ENCODE data around the gene TMEM225B. TPM values are rescaled to one million over a fixed set of nuclear protein-coding genes. Genes with fewer than 3 reads are reported as not detected.
"Not testable (repeated sequence)": the region's sequence is repeated elsewhere in the genome, so short reads cannot be mapped to it uniquely, and the experiment has no call there.

TMEM225B gene
- total RNA-seq, 1 donor from 2014 or later: 1.2 TPM

GRCh38 chr7:99579281-99579955 is 18.6 kb upstream of the TMEM225B start:
- Histone ChIP-seq H3K27me3 (no peaks in the 10 kb centered on the region), H3K4me3 (peak overlapping the region; percentile 64 to 71), H3K27ac (peak overlapping the region; percentile 48), H3K9me3 (no peaks in the 10 kb centered on the region), H3K4me1 (peaks cover 19% of the 10 kb centered on the region), H3K36me3 (no peaks in the 10 kb centered on the region)
- no peak for DNase-seq (ENCODE audit: extremely low spot score in 2 of 2)
- TF ChIP-seq POLR2AphosphoS5 (IDR thresholded peaks at IDR 0.05; ENCODE audit: insufficient read depth in 1 of 2, low read depth in 1 of 2) (no peak), POLR2A (IDR thresholded peaks at IDR 0.05) (no peak), CTCF (IDR thresholded peaks at IDR 0.05) (no peak)
- intact Hi-C loops (cut with DNase I): no loop called here

GRCh38 chr7:99579956-99580777 is 17.9 kb upstream of the TMEM225B start:
- Histone ChIP-seq H3K9me3 (no peaks in the 10 kb centered on the region), H3K4me3 (peak overlapping the region; percentile 64 to 71), H3K27ac (peak overlapping the region; percentile 48), H3K36me3 (no peaks in the 10 kb centered on the region), H3K27me3 (no peaks in the 10 kb centered on the region), H3K4me1 (peaks cover 19% of the 10 kb centered on the region)
- no peak for DNase-seq (ENCODE audit: extremely low spot score in 2 of 2)
- intact Hi-C loops (cut with DNase I): no loop called here
- no peak for TF ChIP-seq POLR2A (IDR thresholded peaks at IDR 0.05)
- TF ChIP-seq CTCF (IDR thresholded peaks at IDR 0.05): no peak
- TF ChIP-seq POLR2AphosphoS5 (IDR thresholded peaks at IDR 0.05; ENCODE audit: insufficient read depth in 1 of 2, low read depth in 1 of 2): peak in 1 of 2 donors; percentile 33

GRCh38 chr7:99580778-99581332 is 17.2 kb upstream of the TMEM225B start:
- peaks cover 19% of the 10 kb centered on the region for H3K4me1 ChIP-seq
- H3K36me3 ChIP-seq; H3K9me3 ChIP-seq; H3K27me3 ChIP-seq; DNase-seq (ENCODE audit: extremely low spot score in 2 of 2); intact Hi-C loops (cut with DNase I): not testable (repeated sequence)
- peak overlapping the region; percentile 48 for H3K27ac ChIP-seq
- H3K4me3 ChIP-seq: peak overlapping the region; percentile 64 to 71

GRCh38 chr7:99588868-99589267 is 9.2 kb upstream of the TMEM225B start:
- H3K9me3 ChIP-seq: no peaks in the 10 kb centered on the region

More at GRCh38 chr7:99588868-99589267, 9.2 kb upstream of the TMEM225B start:
- TF ChIP-seq POLR2AphosphoS5 (IDR thresholded peaks at IDR 0.05; ENCODE audit: insufficient read depth in 1 of 2, low read depth in 1 of 2) (no peak), CTCF (IDR thresholded peaks at IDR 0.05) (no peak), POLR2A (IDR thresholded peaks at IDR 0.05) (no peak)
- no peaks in the 10 kb centered on the region for H3K36me3 ChIP-seq
- H3K4me1 ChIP-seq: no peaks in the 10 kb centered on the region
- no peak overlapping the region for H3K27ac ChIP-seq
- no peak for DNase-seq (ENCODE audit: extremely low spot score in 2 of 2)
- intact Hi-C loops (cut with DNase I): no loop called here
- no peaks in the 10 kb centered on the region for H3K27me3 ChIP-seq
- H3K4me3 ChIP-seq: no peak overlapping the region
